Kidney epithelial cell (primary cell): ENCODE data around the gene ARSD. TPM values are rescaled to one million over a fixed set of nuclear protein-coding genes. Genes with fewer than 3 reads are reported as not detected.
"Not testable (repeated sequence)": the region's sequence is repeated elsewhere in the genome, so short reads cannot be mapped to it uniquely, and the experiment has no call there.

ENCODE experiments used
- DNase-seq: peaks from one replicate; pipeline ENCODE4 v3.0.0-alpha.2; 2010; ENCODE audit warnings: low read depth
- H3K27me3 ChIP-seq: 2 replicates; pipeline ENCODE4 v1.6.0; 2011; ENCODE audit warnings: low read length; ENCODE audit not compliant: control insufficient read depth, insufficient read depth
- H3K36me3 ChIP-seq: 2 replicates; pipeline ENCODE4 v1.5.1; 2011; ENCODE audit warnings: low read length; ENCODE audit not compliant: control insufficient read depth, insufficient read depth
- H3K4me3 ChIP-seq: 2 replicates; pipeline ENCODE4 v1.5.1; 2011; ENCODE audit warnings: low read depth, mild to moderate bottlenecking, control low read depth, low read length
- total RNA-seq: library from RNA; depleted of rRNA; stranded (reverse); fragments of >200 nt; gene quantifications from 2 replicates; pipeline ENCODE4 v1.2.3, GENCODE V29; 2015
- TF ChIP-seq, protein P1 (sequence below): IDR thresholded peaks from 2 replicates; pipeline ENCODE4 v1.5.1; 2011; ENCODE audit warnings: mild to moderate bottlenecking, moderate library complexity, low read length, control low read depth, inconsistent platforms; ENCODE audit not compliant: insufficient read depth, poor library complexity, severe bottlenecking

The ARSD gene
- total RNA-seq, 1 donor from 2014 or later = 30.9 TPM

GRCh38 chrX:2926664-2927275 is 2.4 kb downstream of the ARSD start:
- Histone ChIP-seq H3K27me3 (no peaks in the 10 kb centered on the region), H3K36me3 (no peaks in the 10 kb centered on the region), H3K4me3 (no peak overlapping the region)
- DNase-seq = no peak
- TF ChIP-seq, protein P1, sequence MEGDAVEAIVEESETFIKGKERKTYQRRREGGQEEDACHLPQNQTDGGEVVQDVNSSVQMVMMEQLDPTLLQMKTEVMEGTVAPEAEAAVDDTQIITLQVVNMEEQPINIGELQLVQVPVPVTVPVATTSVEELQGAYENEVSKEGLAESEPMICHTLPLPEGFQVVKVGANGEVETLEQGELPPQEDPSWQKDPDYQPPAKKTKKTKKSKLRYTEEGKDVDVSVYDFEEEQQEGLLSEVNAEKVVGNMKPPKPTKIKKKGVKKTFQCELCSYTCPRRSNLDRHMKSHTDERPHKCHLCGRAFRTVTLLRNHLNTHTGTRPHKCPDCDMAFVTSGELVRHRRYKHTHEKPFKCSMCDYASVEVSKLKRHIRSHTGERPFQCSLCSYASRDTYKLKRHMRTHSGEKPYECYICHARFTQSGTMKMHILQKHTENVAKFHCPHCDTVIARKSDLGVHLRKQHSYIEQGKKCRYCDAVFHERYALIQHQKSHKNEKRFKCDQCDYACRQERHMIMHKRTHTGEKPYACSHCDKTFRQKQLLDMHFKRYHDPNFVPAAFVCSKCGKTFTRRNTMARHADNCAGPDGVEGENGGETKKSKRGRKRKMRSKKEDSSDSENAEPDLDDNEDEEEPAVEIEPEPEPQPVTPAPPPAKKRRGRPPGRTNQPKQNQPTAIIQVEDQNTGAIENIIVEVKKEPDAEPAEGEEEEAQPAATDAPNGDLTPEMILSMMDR = no peak

- H3K4me3 ChIP-seq, H3K36me3 ChIP-seq, H3K27me3 ChIP-seq, DNase-seq: not testable (repeated sequence)
Observed at GRCh38 chrX:2926255-2926654, 2.9 kb downstream of the ARSD start.

DNA sequence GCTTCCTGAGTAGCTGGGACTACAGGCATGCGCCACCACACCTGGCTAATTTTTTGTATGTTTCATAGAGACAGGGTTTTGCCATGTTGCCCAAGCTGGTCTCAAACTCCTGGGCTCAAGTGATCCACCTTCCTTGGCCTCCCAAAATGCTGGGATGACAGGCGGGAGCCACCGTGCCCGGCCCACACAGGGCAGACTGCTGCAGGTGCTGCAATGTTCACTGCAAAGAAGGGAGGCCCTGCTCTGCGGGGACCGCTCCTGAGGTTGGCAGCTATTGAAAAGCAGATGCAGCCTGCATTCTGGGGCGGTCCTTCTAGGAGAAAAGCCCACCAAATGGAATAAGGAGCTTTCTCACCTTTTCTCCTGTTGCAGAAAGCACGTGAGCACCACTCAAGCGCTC is 5.0 kb downstream of the ARSD start:
- Histone ChIP-seq H3K27me3 (no peaks in the 10 kb centered on the region), H3K4me3 (no peak overlapping the region), H3K36me3 (no peaks in the 10 kb centered on the region)
- TF ChIP-seq, protein P1 = no peak
- DNase-seq = no peak

DNA sequence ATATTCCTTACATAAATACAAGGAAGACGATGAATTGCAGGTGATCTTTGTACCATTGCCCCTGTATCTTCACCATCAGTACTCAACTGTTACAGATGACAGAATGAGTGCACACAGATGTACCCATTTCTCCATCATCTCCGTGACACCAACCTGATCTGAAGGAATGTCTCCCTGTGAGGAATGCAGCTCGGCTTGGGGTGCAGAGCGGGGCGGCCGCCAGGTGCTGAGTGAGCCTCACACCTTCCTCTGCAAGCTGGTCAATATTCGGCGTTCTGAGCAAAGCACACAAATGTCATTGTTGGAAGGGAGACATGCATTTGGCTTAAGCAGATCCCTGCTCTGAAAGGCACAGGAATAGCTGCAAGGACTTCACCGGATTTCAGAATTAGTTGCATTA is 7.4 kb downstream of the ARSD start:
- TF ChIP-seq, protein P1 = no peak
- Histone ChIP-seq H3K36me3 (no peaks in the 10 kb centered on the region), H3K4me3 (no peak overlapping the region), H3K27me3 (no peaks in the 10 kb centered on the region)
- DNase-seq = no peak

DNA sequence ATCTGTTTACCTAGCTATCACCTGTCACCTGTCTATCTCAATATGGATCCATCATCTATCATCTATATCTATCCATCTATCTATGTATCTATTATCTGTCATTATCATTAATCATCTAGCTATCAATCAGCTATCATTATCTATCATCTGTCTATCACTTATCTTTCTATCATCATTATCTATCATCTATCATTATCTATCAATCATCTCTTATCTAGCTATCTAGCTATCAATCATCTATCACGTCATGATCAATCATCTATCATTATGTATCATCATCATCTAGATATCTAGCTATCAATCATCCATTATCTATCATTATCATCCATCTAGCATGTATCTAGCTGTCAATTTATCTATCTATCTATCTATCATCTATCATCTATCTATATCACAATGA is 7.9 kb downstream of the ARSD start:
- Histone ChIP-seq H3K36me3 (no peaks in the 10 kb centered on the region), H3K4me3 (no peak overlapping the region), H3K27me3 (no peaks in the 10 kb centered on the region)
- TF ChIP-seq, protein P1 = no peak
- no peak for DNase-seq

DNA sequence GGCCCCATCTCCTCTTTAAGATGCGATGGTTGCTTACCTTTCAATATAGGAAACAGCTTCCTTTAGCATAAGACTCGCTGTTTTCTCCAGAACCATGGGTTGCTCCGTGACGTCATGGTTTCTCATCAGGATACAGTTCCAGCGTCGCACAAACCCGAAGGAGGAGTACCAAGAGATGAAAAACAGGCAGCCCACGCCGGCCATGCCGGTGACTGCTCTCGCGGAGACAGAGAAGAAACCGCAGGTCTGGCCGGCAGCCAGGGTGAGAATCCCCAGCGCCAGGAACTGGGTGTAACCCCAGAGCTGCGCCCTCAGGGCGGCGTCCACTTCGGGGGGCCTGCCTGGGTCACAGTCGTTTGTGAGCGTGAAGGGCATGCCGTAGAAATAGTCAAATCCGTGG is 11.4 kb downstream of the ARSD start:
- Histone ChIP-seq H3K4me3 (no peak overlapping the region), H3K27me3 (no peaks in the 10 kb centered on the region), H3K36me3 (no peaks in the 10 kb centered on the region)
- TF ChIP-seq, protein P1 = no peak
- DNase-seq = no peak
